Prostate gland (tissue), 2 donors: ENCODE measurements around the gene ATP13A1. TPM values are rescaled to one million over a fixed set of nuclear protein-coding genes. Genes with fewer than 3 reads are reported as not detected.

Experiments
- DNase-seq: peaks from one replicate; pipeline ENCODE4 v3.0.0-alpha.2; 2019; ENCODE audit warnings: low spot score
- H3K27ac ChIP-seq, 2 donors: fragments of 200-600 bp; sonication (generic); 2 replicates each; pipeline ENCODE4 v1.5.1; 2017 to 2019
- H3K27me3 ChIP-seq: fragments of 200-600 bp; sonication (generic); replicated peaks from 2 replicates; pipeline ENCODE4 v1.5.1; 2019; ENCODE audit not compliant: insufficient read depth
- H3K36me3 ChIP-seq, 2 donors: fragments of 200-600 bp; sonication (generic); 1 replicate in 1 of 2; 2 replicates in 1 of 2; pipeline versions ENCODE4 v1.5.1 to v1.8.1; 2017 to 2019
- H3K4me1 ChIP-seq: fragments of 200-600 bp; sonication (generic); replicated peaks from 2 replicates; pipeline ENCODE4 v1.5.1; 2019
- H3K4me3 ChIP-seq, 2 donors: fragments of 200-600 bp; sonication (generic); 2 replicates each; pipeline ENCODE4 v1.5.1; 2017 to 2019
- H3K9me3 ChIP-seq: fragments of 200-600 bp; sonication (generic); 2 replicates; pipeline ENCODE4 v1.5.1; 2017
- POLR2A ChIP-seq: fragments of 450-650 bp; IDR thresholded peaks from one replicate; pipeline ENCODE4 v1.6.1; 2016; ENCODE audit warnings: antibody characterized with exemption, mild to moderate bottlenecking
- POLR2AphosphoS5 ChIP-seq: sonication (generic); formaldehyde crosslinking; IDR thresholded peaks from one replicate; pipeline ENCODE4 v1.6.1; 2017; ENCODE audit warnings: antibody characterized with exemption
- WGBS: methylation state at CpG from one replicate; pipeline ENCODE4 v1.1.5; 2018; 5-methylcytosine and 5-hydroxymethylcytosine counted together
- intact Hi-C: fragments of 100-400 bp; cut with DNase I; formaldehyde crosslinking; loops from one replicate; pipeline ENCODE4 v1.14.2; 2022
- total RNA-seq, 2 donors: library from RNA; depleted of rRNA; stranded (reverse); fragments of >200 nt; gene quantifications; one replicate each; pipeline ENCODE4 v1.1.0, GENCODE V29; 2016
- TF ChIP-seq, protein P1 (sequence below), 4 experiments: fragments of 200-600 bp in 2 of 4; fragments of 450-650 bp in 2 of 4; sonication (generic) in 2 of 4; IDR thresholded peaks; 1 replicate in 3 of 4; 2 replicates in 1 of 4; pipeline ENCODE4 v1.5.1; 2016 to 2019; ENCODE audit warnings: antibody characterized with exemption in 4 of 4, mild to moderate bottlenecking in 2 of 4, moderate library complexity in 2 of 4

The ATP13A1 gene
- total RNA-seq, 2 donors from 2014 or later = 227 to 315 TPM

DNA sequence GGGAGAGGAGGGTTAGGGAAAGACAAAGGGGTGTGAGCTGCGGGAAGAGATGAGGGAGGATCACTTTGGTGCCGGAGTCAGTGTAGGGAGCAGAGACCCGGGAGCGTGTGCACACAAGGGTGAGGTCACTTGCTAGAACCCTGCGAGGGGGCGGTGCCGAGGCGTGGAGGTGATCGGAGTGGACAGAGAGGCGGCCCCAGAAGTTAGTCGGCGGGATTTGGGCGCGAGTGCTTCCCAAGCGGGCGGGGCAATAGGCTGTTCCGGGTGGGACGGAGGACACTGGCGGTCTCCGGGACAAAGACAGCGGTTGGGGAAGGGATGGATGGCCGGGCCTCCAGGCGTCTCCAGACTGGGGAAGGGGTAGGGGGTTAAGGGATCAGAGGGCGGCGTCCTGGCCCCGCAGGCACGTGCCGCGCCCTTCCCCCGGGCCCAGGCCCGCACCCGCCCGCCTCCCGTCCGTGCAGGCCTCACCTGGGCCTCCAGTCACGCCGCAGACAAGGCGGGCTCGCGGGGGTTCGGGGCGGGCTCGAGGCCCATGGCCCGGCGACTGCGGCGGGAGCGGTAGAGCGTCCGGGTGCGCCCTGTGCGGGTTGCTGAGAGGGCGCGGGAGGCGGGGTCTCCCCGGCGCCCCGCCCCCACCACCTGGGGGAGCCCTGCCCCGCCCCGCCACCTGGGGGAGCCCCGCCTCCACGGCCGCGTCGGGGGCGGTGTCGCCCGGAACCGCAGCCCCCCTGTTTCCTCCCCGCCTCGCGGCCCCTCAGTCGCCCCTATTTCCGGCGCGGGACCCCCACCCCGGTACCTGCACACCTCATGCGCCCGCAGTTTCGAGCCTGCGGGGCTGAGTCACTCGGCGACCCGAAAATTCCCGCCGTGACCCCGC lies 35.6 kb downstream of the ATP13A1 start, which contains the start of gene LPAR2:
LPAR2 (minus strand) TSS at position 600 of the 880 bp plus-strand sequence. CDS start 945 bp downstream, outside the sequence.
- TF ChIP-seq POLR2AphosphoS5 (no peak), POLR2A (peak; percentile 39)
- TF ChIP-seq, protein P1, sequence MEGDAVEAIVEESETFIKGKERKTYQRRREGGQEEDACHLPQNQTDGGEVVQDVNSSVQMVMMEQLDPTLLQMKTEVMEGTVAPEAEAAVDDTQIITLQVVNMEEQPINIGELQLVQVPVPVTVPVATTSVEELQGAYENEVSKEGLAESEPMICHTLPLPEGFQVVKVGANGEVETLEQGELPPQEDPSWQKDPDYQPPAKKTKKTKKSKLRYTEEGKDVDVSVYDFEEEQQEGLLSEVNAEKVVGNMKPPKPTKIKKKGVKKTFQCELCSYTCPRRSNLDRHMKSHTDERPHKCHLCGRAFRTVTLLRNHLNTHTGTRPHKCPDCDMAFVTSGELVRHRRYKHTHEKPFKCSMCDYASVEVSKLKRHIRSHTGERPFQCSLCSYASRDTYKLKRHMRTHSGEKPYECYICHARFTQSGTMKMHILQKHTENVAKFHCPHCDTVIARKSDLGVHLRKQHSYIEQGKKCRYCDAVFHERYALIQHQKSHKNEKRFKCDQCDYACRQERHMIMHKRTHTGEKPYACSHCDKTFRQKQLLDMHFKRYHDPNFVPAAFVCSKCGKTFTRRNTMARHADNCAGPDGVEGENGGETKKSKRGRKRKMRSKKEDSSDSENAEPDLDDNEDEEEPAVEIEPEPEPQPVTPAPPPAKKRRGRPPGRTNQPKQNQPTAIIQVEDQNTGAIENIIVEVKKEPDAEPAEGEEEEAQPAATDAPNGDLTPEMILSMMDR (IDR thresholded peaks at IDR 0.05) = peak in 1 of 4 experiments; percentile 13
- peaks cover 3% of the 10 kb centered on the region for H3K4me1 ChIP-seq
- H3K36me3 ChIP-seq = no peaks in the 10 kb centered on the region
- intact Hi-C loops = no loop called here
- no peaks in the 10 kb centered on the region for H3K27me3 ChIP-seq
- peak within 1 kb of the TSS; percentile 83 to 92 for H3K27ac ChIP-seq
- 3% methylated on average over 52 of the region's 87 CpGs for WGBS
- peak within 1 kb of the TSS; percentile 71 to 76 for H3K4me3 ChIP-seq
- H3K9me3 ChIP-seq = no peaks in the 10 kb centered on the region
- peak; percentile 69 for DNase-seq

DNA sequence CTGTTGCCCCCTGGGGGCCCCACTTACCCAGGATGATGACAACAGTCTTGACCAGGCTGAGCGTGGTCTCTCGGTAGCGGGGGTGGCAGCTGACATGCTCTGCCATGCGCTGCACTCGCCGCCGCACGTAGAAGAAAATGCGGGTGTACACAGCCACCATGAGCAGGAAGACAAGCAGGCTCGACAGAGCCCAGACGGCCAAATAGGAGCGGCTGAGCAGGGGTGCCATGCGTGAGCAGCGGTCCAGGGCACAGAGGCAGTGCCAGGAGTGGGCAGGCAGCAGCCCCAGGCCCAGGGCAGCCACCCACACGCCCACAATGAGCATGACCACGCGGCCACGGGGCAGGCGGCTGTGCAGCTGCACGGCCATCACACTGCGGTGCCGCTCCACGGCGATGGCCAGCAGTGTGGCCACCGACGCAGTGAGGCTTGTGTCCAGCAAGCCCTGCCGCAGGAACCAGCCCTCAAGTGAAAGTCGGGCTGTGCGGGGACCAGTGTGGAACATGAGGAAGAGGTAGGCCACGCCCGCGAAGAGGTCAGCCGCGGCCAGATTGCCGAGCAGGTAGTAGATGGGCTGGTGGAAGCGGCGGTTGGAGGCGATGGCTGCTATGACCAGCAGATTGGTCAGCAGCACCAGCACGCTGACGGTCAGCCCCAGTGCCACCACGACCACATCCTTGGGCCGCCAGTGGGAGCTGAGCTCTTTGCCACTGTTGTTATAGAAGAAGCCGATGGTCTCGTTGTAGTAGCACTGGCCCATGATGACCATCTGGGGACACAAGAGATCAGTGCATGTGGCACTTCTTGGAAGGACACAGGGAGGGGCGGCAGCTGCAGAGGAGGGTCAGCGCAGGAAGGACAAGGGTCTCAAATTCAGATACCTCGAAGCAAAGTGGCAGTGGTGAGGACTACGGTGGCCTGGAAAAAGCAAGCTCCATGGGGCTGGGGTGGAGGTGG lies 36.7 kb downstream of the ATP13A1 start:
- Histone ChIP-seq H3K27ac (peak overlapping the region in 1 of 2 donors; percentile 92), H3K4me3 (peak overlapping the region in 1 of 2 donors; percentile 76), H3K9me3 (no peaks in the 10 kb centered on the region), H3K4me1 (peaks cover 3% of the 10 kb centered on the region), H3K36me3 (no peaks in the 10 kb centered on the region), H3K27me3 (no peaks in the 10 kb centered on the region)
- no peak for DNase-seq
- 88% methylated on average over 48 of the region's 48 CpGs for WGBS
- TF ChIP-seq POLR2AphosphoS5 (no peak), POLR2A (no peak)
- TF ChIP-seq, protein P1 (IDR thresholded peaks at IDR 0.05) = no peak
- intact Hi-C loops = no loop called here

DNA sequence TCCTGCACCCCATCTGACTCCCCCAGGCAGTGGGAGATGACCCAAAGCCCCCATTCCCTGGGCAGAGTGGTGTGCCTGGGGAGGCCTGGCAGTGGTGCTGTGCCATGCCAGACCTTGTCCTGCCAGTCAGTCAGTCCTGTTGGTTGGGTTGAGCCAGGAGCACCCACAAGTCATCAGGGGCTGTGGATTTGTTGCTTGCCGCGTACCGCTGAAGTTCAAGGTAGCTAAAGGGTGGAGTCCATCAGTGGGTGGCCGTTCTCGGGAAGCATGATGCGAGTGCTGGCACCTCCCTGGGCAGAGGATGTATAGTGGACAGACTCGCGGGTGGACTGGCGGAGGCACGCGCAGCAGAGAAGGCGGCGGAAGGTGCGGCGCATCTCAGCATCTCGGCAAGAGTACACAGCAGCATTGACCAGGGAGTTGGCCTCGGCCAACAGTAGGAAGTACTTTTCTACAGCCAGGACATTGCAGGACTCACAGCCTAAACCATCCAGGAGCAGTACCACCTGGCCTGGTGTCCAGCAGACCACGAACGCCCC lies 39.4 kb downstream of the ATP13A1 start:
- Histone ChIP-seq H3K4me3 (no peak overlapping the region), H3K4me1 (peaks cover 3% of the 10 kb centered on the region), H3K27ac (no peak overlapping the region), H3K27me3 (no peaks in the 10 kb centered on the region), H3K36me3 (no peaks in the 10 kb centered on the region), H3K9me3 (no peaks in the 10 kb centered on the region)
- intact Hi-C loops = no loop called here
- WGBS = 93% methylated on average over 19 of the region's 19 CpGs
- TF ChIP-seq POLR2A = no peak
- TF ChIP-seq POLR2AphosphoS5 = no peak
- TF ChIP-seq, protein P1 (IDR thresholded peaks at IDR 0.05) = no peak
- DNase-seq = no peak

DNA sequence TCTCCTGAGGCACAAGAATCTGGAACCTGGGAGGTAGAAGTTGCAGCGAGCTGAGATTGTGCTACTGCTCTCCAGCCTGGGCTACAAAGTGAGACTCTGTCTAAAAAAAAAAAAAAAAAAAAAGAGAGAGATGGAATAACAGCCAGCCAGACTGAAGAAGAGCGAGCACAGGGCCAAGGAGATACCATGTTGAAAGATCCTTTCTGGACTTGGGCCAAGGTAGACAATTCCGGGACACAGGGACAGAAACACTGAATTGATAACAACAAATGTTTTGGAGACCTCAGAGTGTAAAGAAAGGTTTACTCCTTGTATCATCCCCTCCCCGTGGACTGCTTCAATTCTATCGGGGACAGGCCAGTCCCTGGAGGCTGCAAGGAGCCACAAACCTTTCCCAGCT lies 40.1 kb downstream of the ATP13A1 start:
- no peaks in the 10 kb centered on the region for H3K36me3 ChIP-seq
- H3K27ac ChIP-seq = no peak overlapping the region
- intact Hi-C loops = no loop called here
- no peak overlapping the region for H3K4me3 ChIP-seq
- 56% methylated on average over 5 of the region's 5 CpGs for WGBS
- H3K4me1 ChIP-seq = peaks cover 3% of the 10 kb centered on the region
- TF ChIP-seq, protein P1 (IDR thresholded peaks at IDR 0.05) = no peak
- TF ChIP-seq POLR2A (no peak), POLR2AphosphoS5 (no peak)
- H3K27me3 ChIP-seq = no peaks in the 10 kb centered on the region
- H3K9me3 ChIP-seq = no peaks in the 10 kb centered on the region
- no peak for DNase-seq
